ENCODE measurements around the gene KRTAP10-3.
A peak's percentile ranks its signal among the peaks of the same experiment; 100 is the strongest.
"Not testable (repeated sequence)": the region's sequence is repeated elsewhere in the genome, so short reads cannot be mapped to it uniquely, and the experiment has no call there.

The KRTAP10-3 gene

DNA sequence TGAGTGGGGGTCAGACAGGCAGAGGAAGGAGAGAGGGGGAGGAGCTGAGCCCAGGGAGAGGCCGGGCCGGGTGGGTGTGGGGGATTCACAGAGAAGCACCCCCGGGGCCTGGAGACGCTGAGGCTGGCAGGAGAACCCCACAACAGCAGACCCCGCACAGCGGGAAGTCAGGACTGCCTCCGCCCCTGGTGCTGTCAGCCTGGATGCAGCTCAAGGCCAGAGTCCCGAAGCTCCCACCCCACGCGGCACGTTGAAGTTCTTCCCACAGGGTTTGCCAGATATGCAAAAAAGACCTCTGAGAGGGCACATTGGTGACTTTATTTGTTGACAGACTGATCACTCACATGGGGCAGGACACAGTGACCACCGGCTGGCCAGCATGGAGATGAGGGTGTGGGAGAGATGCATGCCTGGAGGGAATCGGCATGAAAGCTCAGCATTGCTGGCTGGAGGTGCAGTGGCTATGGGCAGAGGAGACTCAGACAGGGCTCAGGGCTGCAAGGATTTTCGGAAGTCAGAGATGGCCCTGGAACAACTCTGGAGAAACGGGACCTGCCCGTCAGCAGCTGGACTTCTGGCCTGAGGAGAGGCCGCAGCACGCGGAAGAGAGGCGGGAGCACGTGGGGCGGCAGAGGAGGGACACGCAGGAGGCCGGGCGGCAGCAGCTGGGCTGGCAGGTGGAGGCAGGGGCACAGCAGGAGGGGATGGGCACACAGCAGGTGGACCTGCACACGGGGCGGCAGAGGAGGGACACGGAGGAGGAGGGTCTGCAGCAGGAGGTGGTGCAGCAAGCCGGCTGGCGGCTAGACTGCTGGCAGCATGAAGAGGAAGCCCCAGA, 885 bp downstream of the KRTAP10-3 start:
- DNase-seq = no peak
- Mint-ChIP-seq H3K9me3 (peaks cover 0 to 2% of the 10 kb centered on the region in 2 donors), H3K4me3 (no peak overlapping the region), H3K27me3 (peaks cover 0 to 33% of the 10 kb centered on the region in 2 donors), H3K36me3 (ENCODE audit: insufficient read depth) (peaks cover 6% of the 10 kb centered on the region), H3K4me1 (ENCODE audit: low read depth in 2 of 2) (no peaks in the 10 kb centered on the region), H3K27ac (no peak overlapping the region)
- ATAC-seq (replicated peaks) = no peak

DNA sequence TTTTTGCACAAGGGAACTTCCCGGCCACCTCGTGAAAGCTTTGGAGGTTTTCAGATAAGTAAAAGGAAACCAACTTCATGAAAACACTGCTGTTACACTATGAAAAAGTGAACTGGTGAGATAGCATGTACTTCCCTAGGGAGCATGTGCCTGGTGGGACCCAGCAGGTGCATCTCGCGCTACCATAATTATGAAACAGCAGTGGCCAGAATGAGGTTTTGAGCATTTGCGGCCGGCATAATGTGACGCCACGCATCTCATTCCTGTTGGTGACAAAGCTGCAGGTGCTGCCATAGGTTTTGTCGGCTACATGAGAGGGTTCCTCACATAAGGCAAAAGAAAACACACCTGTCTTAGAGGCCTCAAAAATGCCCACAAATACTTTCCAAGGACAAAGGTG, 1.7 kb downstream of the KRTAP10-3 start:
- peaks cover 0 to 2% of the 10 kb centered on the region in 2 donors for H3K9me3 Mint-ChIP-seq
- peaks cover 6% of the 10 kb centered on the region for H3K36me3 Mint-ChIP-seq (ENCODE audit: insufficient read depth)
- H3K4me3 Mint-ChIP-seq = no peak overlapping the region
- H3K27me3 Mint-ChIP-seq = peaks cover 0 to 33% of the 10 kb centered on the region in 2 donors
- H3K27ac Mint-ChIP-seq = no peak overlapping the region
- DNase-seq (no peak), ATAC-seq (replicated peaks) (no peak)
- no peaks in the 10 kb centered on the region for H3K4me1 Mint-ChIP-seq (ENCODE audit: low read depth in 2 of 2)

DNA sequence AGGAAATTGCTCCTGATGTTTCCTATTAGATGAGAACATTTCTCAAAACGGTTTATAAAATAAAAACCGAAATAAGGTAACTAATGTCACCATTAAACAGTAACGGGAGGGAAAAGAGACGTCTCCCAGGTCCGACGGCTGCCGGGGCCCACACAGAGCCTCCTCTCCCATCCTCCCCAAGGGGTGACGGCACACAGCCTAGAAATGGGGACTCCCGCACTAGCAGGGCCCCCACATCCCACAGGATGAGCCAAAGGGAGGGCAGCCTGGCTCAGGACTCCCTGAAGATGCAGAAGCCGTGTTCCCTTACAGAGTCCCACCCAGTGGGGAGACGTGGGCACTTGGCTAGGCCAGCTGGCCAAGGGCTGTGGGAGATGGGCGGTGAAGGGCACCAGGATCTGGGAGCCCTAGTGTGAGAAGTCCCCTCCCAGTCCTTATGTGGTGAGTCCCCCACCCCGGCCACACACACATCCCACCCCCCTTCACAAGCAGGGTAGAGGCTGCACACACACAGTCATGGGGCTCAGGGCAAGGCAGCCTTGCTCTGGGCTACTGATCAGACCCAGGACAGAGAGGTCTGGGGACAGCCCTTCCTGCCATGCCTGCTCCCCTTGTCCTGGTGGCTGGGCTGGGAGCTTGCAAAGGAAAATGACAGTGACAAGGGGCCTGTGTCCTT, 3.3 kb downstream of the KRTAP10-3 start:
- Mint-ChIP-seq H3K9me3 (peaks cover 0 to 2% of the 10 kb centered on the region in 2 donors), H3K27me3 (peaks cover 0 to 39% of the 10 kb centered on the region in 2 donors), H3K4me1 (ENCODE audit: low read depth in 2 of 2) (peaks cover 0 to 5% of the 10 kb centered on the region in 2 donors), H3K36me3 (ENCODE audit: insufficient read depth) (peaks cover 6% of the 10 kb centered on the region), H3K4me3 (no peak overlapping the region), H3K27ac (peak overlapping the region in 1 of 2 donors; percentile 9)
- ATAC-seq (replicated peaks) (no peak), DNase-seq (no peak)

DNA sequence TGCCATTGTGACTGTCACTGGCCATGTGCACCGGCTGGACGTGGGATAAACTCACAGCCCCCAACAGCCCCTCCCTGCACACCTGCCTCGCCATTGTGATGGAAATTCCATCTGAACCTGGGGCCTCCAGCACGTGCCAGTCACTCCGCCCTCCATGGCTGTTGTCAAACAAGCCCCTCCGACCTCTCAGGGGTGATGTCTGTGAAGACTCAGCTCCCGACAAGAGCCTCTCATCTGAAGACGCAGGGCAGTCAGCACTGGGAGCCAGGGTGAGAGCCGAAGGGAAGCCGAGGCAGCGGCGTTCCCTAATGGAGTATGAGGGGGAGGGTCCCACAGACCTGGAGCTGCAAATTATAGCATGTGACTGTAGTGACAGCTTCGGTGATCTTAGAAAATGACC, 5.9 kb downstream of the KRTAP10-3 start:
- H3K4me3 Mint-ChIP-seq = no peak overlapping the region
- H3K4me1 Mint-ChIP-seq (ENCODE audit: low read depth in 2 of 2) = peaks cover 11 to 17% of the 10 kb centered on the region in 2 donors
- no peak for ATAC-seq (replicated peaks)
- no peak overlapping the region for H3K27ac Mint-ChIP-seq
- H3K9me3 Mint-ChIP-seq = peaks cover 0 to under 1% of the 10 kb centered on the region in 2 donors
- DNase-seq = no peak
- peaks cover 1% of the 10 kb centered on the region for H3K36me3 Mint-ChIP-seq (ENCODE audit: insufficient read depth)
- H3K27me3 Mint-ChIP-seq = peaks cover 0 to 34% of the 10 kb centered on the region in 2 donors

DNA sequence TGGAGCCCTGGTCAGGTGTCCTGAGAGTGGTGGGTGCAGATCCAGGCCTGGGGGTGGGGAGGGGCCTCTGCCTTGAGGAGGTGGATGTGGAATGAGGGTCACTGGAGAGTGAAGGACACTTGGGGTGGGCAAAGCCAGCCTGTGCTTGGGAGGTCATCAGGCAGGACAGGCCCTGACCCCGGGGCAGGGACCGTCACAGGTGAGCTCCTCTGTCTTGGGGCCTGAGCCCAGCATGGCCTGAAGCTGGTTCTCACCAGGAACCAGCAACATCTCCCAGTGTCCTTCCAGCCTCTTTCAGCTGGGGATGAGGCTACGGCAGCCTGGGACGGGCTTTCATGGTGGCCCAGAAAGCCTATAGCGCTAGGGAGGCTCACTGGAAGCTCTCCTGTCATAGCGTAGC, 6.5 kb downstream of the KRTAP10-3 start:
- Mint-ChIP-seq H3K4me1 (ENCODE audit: low read depth in 2 of 2) (peaks cover 16 to 21% of the 10 kb centered on the region in 2 donors), H3K4me3 (no peak overlapping the region), H3K27ac (peak overlapping the region in 1 of 2 donors; percentile 81), H3K36me3 (ENCODE audit: insufficient read depth) (no peaks in the 10 kb centered on the region), H3K9me3 (peaks cover under 1 to 5% of the 10 kb centered on the region in 2 donors), H3K27me3 (peaks cover 0 to 30% of the 10 kb centered on the region in 2 donors)
- no peak for DNase-seq
- no peak for ATAC-seq (replicated peaks)

DNA sequence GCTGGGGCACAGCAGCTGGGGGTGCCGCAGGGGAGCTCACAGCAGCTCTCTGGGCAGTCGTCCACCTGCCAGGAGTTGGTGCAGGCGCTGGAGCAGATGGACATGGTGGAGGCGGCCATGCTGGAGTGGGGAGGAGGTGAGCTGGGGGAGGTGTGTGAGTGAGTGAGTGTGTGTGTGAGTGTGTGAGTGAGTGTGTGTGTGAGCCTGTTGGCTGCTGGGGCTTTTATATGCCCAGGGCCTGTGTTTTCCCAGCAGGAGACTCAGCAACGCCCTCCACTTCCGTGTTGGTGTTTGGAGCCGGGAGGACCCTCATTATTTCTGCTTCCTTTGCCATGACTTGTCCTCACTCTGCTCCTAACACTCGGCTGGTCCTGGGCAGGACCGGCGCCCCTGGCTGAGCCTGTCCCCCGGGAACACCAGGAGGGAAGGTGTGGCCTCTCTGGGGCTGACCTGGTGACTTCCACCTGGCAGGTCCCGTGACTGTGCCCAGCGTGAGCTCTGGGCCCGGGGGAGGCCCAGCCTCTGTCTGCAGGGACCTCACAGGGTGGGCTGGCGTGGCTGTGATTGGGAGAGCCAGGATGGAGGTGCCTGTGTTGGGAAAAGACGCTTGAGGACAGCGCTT, 7.1 kb downstream of the KRTAP10-3 start, which contains the start of gene KRTAP10-2:
Gene KRTAP10-2, minus strand, starts transcription at position 166 of the 622 bp plus-strand sequence. Its CDS starts 47 bp downstream, at position 119.
- no peaks in the 10 kb centered on the region for H3K36me3 Mint-ChIP-seq (ENCODE audit: insufficient read depth)
- DNase-seq (no peak), ATAC-seq (replicated peaks) (no peak)
- H3K27me3 Mint-ChIP-seq = peaks cover 0 to 30% of the 10 kb centered on the region in 2 donors
- peaks cover 7 to 9% of the 10 kb centered on the region in 2 donors for H3K9me3 Mint-ChIP-seq
- peaks cover 21 to 25% of the 10 kb centered on the region in 2 donors for H3K4me1 Mint-ChIP-seq (ENCODE audit: low read depth in 2 of 2)
- H3K27ac Mint-ChIP-seq = peak within 1 kb of the TSS in 1 of 2 donors; percentile 81
- no peak within 1 kb of the TSS for H3K4me3 Mint-ChIP-seq

DNA sequence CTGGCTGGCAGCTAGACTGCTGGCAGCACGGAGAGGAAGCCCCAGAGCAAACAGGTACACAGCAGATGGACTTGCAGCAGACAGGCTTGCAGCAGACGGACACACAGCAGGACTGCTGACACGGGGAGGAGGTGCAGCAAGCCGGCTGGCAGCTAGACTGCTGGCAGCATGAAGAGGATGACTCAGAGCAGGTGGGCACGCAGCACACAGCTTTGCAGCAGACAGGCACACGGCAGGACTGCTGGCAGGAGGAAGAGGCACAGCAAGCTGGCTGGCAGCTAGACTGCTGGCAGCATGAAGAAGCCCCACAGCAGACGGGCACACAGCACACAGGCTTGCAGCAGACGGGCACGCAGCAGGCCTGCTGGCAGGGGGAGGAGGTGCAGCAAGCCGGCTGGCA, 7.8 kb downstream of the KRTAP10-3 start:
- no peak overlapping the region for H3K4me3 Mint-ChIP-seq
- no peak for ATAC-seq (replicated peaks)

DNA sequence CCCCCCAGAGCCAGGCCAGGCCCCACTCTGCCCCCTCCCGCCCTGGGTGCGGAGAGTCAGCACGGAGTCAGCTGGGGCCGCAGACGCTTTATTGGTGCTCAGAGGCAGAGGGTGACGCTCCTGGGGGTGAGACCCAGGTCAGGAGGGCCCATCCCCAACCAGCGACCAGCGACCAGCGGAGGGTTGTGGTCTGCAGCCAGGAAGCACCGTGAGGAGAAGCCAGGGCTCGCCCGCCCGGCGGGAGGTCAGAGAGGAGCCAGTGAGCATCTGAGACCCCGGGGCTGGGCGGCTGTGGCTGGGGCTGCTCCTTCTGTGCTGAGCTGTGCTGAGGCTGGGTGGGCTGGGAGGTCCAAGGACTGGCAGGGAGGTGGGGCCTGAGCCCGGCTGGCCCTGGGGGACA, 8.3 kb downstream of the KRTAP10-3 start:
- not testable (repeated sequence) for H3K4me3 Mint-ChIP-seq, H3K27ac Mint-ChIP-seq

More for the DNA sequence above, 7.8 kb downstream of the KRTAP10-3 start:
- H3K27ac Mint-ChIP-seq = no peak overlapping the region
- H3K36me3 Mint-ChIP-seq (ENCODE audit: insufficient read depth) = no peaks in the 10 kb centered on the region
- H3K4me1 Mint-ChIP-seq (ENCODE audit: low read depth in 2 of 2) = peaks cover 21 to 25% of the 10 kb centered on the region in 2 donors
- peaks cover 0 to 30% of the 10 kb centered on the region in 2 donors for H3K27me3 Mint-ChIP-seq
- H3K9me3 Mint-ChIP-seq = peaks cover 7 to 9% of the 10 kb centered on the region in 2 donors
- no peak for DNase-seq

DNA sequence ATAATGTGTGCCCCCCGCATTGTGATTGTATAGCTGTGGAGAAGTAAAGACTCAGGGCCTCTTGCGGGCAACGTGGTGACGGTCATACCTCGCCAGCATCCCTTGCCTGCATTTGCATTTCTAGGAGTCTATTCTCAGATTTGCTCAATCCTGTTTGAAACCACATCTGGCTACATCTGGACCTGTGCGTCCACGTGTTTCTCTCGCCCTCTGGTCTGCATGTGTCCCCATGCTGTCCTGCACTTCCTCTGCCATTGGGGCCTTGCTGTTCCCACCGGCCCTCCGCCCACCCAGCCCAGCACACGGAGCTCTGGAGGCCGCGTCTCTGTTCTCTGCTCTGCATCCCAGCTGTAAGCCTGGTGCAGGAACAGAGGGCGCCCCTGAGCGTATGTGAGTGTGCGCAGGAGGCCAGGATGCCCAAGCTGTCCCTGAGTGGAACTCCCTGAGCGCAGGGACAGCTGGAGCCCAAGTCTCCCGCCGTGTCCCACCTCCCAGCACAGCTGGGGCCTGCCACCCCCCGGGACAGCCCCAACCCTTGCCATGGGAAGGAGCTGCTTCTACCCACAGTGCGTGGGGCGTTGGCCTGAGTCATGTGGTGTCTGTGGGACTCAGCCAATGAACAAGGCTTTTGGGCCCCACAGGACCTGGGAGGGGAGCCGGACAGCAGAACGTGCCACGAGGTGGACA, 8.9 kb downstream of the KRTAP10-3 start:
- no peak overlapping the region for H3K27ac Mint-ChIP-seq
- H3K9me3 Mint-ChIP-seq = peaks cover 7 to 11% of the 10 kb centered on the region in 2 donors
- H3K27me3 Mint-ChIP-seq = peaks cover 0 to 27% of the 10 kb centered on the region in 2 donors

More for the DNA sequence above, 8.3 kb downstream of the KRTAP10-3 start:
- H3K36me3 Mint-ChIP-seq (ENCODE audit: insufficient read depth); DNase-seq; ATAC-seq (replicated peaks): not testable (repeated sequence)
- peaks cover 0 to 30% of the 10 kb centered on the region in 2 donors for H3K27me3 Mint-ChIP-seq
- H3K9me3 Mint-ChIP-seq = peaks cover 7 to 11% of the 10 kb centered on the region in 2 donors
- peaks cover 21 to 25% of the 10 kb centered on the region in 2 donors for H3K4me1 Mint-ChIP-seq (ENCODE audit: low read depth in 2 of 2)

DNA sequence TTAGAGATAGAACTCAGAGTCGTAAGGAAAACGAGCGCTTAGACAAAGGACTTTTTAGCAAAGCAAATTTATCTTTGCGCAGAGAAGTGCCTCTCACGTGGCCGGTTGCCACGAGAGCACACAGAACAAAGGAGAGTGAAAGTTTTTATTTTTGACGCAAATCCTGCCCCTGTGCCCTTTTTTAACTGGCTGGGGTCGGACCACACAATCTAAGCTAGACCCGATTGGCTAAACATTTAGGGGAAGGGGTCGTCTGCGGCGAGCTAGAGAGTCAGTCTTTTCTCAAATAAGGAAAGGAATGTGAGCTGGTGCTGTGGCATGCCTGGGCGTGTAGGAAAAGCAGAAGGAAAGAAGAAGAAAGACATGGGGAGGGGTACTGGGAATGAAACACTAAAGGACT, 9.7 kb downstream of the KRTAP10-3 start:
- H3K36me3 Mint-ChIP-seq (ENCODE audit: insufficient read depth) = no peaks in the 10 kb centered on the region
- DNase-seq (no peak), ATAC-seq (replicated peaks) (no peak)
- H3K4me3 Mint-ChIP-seq = no peak overlapping the region
- H3K27ac Mint-ChIP-seq = no peak overlapping the region
- H3K4me1 Mint-ChIP-seq (ENCODE audit: low read depth in 2 of 2) = peaks cover 21 to 25% of the 10 kb centered on the region in 2 donors
- peaks cover 0 to 19% of the 10 kb centered on the region in 2 donors for H3K27me3 Mint-ChIP-seq
- peaks cover 7 to 11% of the 10 kb centered on the region in 2 donors for H3K9me3 Mint-ChIP-seq

More for the DNA sequence above, 8.9 kb downstream of the KRTAP10-3 start:
- ATAC-seq (replicated peaks) (no peak), DNase-seq (no peak)
- peaks cover 21 to 25% of the 10 kb centered on the region in 2 donors for H3K4me1 Mint-ChIP-seq (ENCODE audit: low read depth in 2 of 2)
- H3K36me3 Mint-ChIP-seq (ENCODE audit: insufficient read depth) = no peaks in the 10 kb centered on the region
- no peak overlapping the region for H3K4me3 Mint-ChIP-seq

DNA sequence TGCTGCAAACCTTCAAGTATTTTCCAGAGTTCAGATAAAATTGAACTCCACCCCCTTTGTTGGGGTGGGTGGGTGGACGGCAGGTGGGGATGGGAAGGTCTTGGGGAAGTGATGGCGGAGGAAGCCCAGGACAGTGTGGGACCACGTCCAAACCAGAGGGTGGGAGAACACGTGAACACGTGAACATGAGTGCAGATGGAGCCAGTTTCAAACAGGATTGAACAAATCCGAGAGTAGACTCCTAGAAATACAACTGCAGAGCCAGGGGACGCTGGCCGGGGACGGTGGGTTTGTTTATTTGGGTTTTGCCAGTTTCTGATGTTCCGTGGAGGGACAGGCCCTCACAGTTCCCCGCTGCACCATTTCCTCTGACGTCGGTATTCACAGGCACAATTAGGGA, 10.2 kb downstream of the KRTAP10-3 start:
- DNase-seq = no peak
- no peak for ATAC-seq (replicated peaks)
- peaks cover 0 to 14% of the 10 kb centered on the region in 2 donors for H3K27me3 Mint-ChIP-seq
- H3K4me3 Mint-ChIP-seq = peak overlapping the region in 1 of 2 donors; percentile 84
- peaks cover 7 to 11% of the 10 kb centered on the region in 2 donors for H3K9me3 Mint-ChIP-seq
- H3K27ac Mint-ChIP-seq = peak overlapping the region in 1 of 2 donors; percentile 70
- H3K4me1 Mint-ChIP-seq (ENCODE audit: low read depth in 2 of 2) = peaks cover 21 to 25% of the 10 kb centered on the region in 2 donors
- H3K36me3 Mint-ChIP-seq (ENCODE audit: insufficient read depth) = no peaks in the 10 kb centered on the region

DNA sequence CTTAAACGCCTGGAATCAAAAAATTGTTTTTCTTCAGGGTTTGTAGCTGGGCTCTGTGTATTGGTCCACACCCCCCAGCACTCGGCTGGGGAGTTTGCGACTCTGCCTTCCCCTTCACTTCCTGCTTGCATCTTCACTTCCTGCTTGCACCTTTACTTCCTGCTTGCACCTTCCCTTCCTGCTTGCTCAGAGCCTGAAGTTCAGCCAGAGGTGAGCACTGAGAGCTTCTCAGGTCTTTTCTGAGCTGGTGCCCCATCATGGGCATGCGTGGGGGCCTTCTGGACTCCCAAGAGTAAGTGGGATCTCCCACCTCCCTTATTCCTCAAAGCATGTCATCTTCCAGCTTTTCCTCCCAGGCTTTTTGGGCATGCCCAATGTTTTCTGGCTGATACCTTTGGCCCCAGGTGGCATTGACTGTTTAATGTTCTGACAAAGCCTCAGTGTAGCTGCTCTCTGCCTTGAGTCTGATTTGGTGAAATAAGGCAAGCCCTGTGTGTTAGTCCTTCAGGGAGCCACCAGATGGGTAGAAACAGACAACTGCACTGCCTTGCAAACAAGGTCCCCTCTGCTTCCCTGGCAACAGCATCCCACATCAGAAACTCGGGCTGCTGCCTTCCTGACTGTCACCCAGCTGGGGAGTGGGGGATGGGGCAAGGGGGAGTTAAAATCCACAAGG, 10.8 kb downstream of the KRTAP10-3 start:
- Mint-ChIP-seq H3K9me3 (peaks cover 7 to 11% of the 10 kb centered on the region in 2 donors), H3K4me1 (ENCODE audit: low read depth in 2 of 2) (peaks cover 21 to 25% of the 10 kb centered on the region in 2 donors), H3K36me3 (ENCODE audit: insufficient read depth) (no peaks in the 10 kb centered on the region), H3K27me3 (peaks cover 0 to 8% of the 10 kb centered on the region in 2 donors), H3K27ac (peak overlapping the region; percentile 70 to 99), H3K4me3 (peak overlapping the region; percentile 79 to 84)
- DNase-seq = peak; percentile 14 to 17 (median 16)
- peak; percentile 92 for ATAC-seq (replicated peaks)
